GM19328 (cell line): ENCODE results near the gene RPS3A.
"Not testable (repeated sequence)": the region's sequence is repeated elsewhere in the genome, so short reads cannot be mapped to it uniquely, and the experiment has no call there.

Experiments
- ATAC-seq: cut with Tn5 transposase; IDR thresholded peaks from one replicate; pipeline ENCODE4 v1.9.1; 2021; ENCODE audit warnings: mild to moderate bottlenecking, moderate library complexity; ENCODE audit not compliant: unreplicated experiment

Gene RPS3A

GRCh38 chr4:151114338-151114737, 14.9 kb downstream of the RPS3A start:
- no peak for ATAC-seq

- no peak for ATAC-seq
Observed at GRCh38 chr4:151114986-151115385, 15.6 kb downstream of the RPS3A start.

- ATAC-seq: peak; percentile 91
Observed at GRCh38 chr4:151117371-151117962, 18.0 kb downstream of the RPS3A start.

GRCh38 chr4:151129796-151130195, 30.4 kb downstream of the RPS3A start:
- ATAC-seq: no peak

GRCh38 chr4:151133311-151133710, 33.9 kb downstream of the RPS3A start:
- ATAC-seq: no peak

GRCh38 chr4:151136048-151136447, 36.6 kb downstream of the RPS3A start:
- not testable (repeated sequence) for ATAC-seq

GRCh38 chr4:151139814-151140213, 40.4 kb downstream of the RPS3A start:
- no peak for ATAC-seq

GRCh38 chr4:151142758-151143157, 43.3 kb downstream of the RPS3A start:
- no peak for ATAC-seq

GRCh38 chr4:151143162-151143561, 43.7 kb downstream of the RPS3A start:
- ATAC-seq: no peak

- ATAC-seq: no peak
Observed at GRCh38 chr4:151143811-151144210, 44.4 kb downstream of the RPS3A start.

GRCh38 chr4:151144329-151145072, 45.1 kb downstream of the RPS3A start:
- ATAC-seq: no peak

GRCh38 chr4:151147000-151147399, 47.6 kb downstream of the RPS3A start:
- no peak for ATAC-seq

GRCh38 chr4:151148261-151148660, 48.8 kb downstream of the RPS3A start:
- no peak for ATAC-seq

GRCh38 chr4:151150821-151151580, 51.6 kb downstream of the RPS3A start:
- ATAC-seq: no peak

- no peak for ATAC-seq
Observed at GRCh38 chr4:151152028-151152427, 52.6 kb downstream of the RPS3A start.

- no peak for ATAC-seq
Observed at GRCh38 chr4:151153585-151153984, 54.2 kb downstream of the RPS3A start.
